ENCODE measurements around the gene HSFX4. TPM values are rescaled to one million over a fixed set of nuclear protein-coding genes. Genes with fewer than 3 reads are reported as not detected.

Gene HSFX4
- total and polyA plus RNA-seq, 2 of the 13 experiments (the other 11 are each of a cell fraction or from before 2014, with no cell fraction given): not detected

- intact Hi-C loops (cut with micrococcal nuclease; ENCODE audit: unreplicated experiment): no loop called here
- ChIA-PET CTCF (ENCODE audit: low intra/inter-chr PET ratio, low total read pairs) (no interaction called here), POLR2A (no interaction called here)
- FAIRE-seq (peak; percentile 70), DNase-seq (ENCODE audit: low spot score) (peak; percentile 16), ATAC-seq (no peak; the same call in 2 of the 3 replicates)
- Histone ChIP-seq H3K27me3 (ENCODE audit: control insufficient read depth in 1 of 2, insufficient read depth in 2 of 2, low read length in 2 of 2) (no peaks in the 10 kb centered on the region), H3K27ac (ENCODE audit: extremely low read length, insufficient read depth, low read length) (no peak overlapping the region), H3K9ac (ENCODE audit: insufficient read depth, low read depth, low read length) (no peak overlapping the region), H2AFZ (ENCODE audit: low read length) (no peak overlapping the region), H4K20me1 (ENCODE audit: insufficient read depth, low read length) (no peaks in the 10 kb centered on the region), H3K4me1 (ENCODE audit: insufficient read depth, low read length) (no peaks in the 10 kb centered on the region), H3K79me2 (ENCODE audit: insufficient read depth, low read length) (no peaks in the 10 kb centered on the region), H3K9me3 (ENCODE audit: low read length) (no peaks in the 10 kb centered on the region), H3K4me2 (ENCODE audit: low read depth, low read length) (no peak overlapping the region), H3K4me3 (replicated peaks in 1 of 3; ENCODE audit: insufficient read depth in 1 of 3, low read depth in 2 of 3, low read length in 3 of 3) (no peak overlapping the region), H3K36me3 (replicated peaks in 1 of 2; ENCODE audit: control insufficient read depth in 1 of 2, insufficient read depth in 2 of 2, low read length in 2 of 2) (no peaks in the 10 kb centered on the region)
- no TSS peak for BruUV-seq (replicated peaks)
- WGBS (ENCODE audit: low lambda C conversion rate): 22% methylated on average over 1 of the region's 1 CpG
- TF ChIP-seq RFXANK (CRISPR knock-in tag; IDR thresholded peaks at IDR 0.05) (no peak), STAG1 (CRISPR knock-in tag; IDR thresholded peaks at IDR 0.05) (peak; percentile 49), IRF9 (CRISPR knock-in tag; IDR thresholded peaks at IDR 0.05; ENCODE audit: borderline replicate concordance) (no peak), CTCF (CRISPR knock-in tag; IDR thresholded peaks at IDR 0.05) (peak; percentile 42; the same call in 1 of the 2 replicates)
- in situ Hi-C loops (cut with HindIII; ENCODE audit: extremely low pct_ligation_motif_present, low pct_unique_long_range_greater_than_20kb): loop anchor here (25.0 kb wide), 3 partner anchors 412 to 737 kb away; partner anchors contain the start of genes MAMLD1 and MTMR1
Observed at GRCh38 chrX:149950681-149951080, 21.3 kb downstream of the HSFX4 start.

GRCh38 chrX:149961572-149961971 is 32.2 kb downstream of the HSFX4 start:
- H3K79me2 ChIP-seq (ENCODE audit: insufficient read depth, low read length): no peaks in the 10 kb centered on the region
- FAIRE-seq: no peak
- BruUV-seq (replicated peaks): no TSS peak
- intact Hi-C loops (cut with micrococcal nuclease; ENCODE audit: unreplicated experiment): no loop called here
- no peaks in the 10 kb centered on the region; a peak in 1 of 5 replicates for H3K36me3 ChIP-seq (replicated peaks in 1 of 2; ENCODE audit: control insufficient read depth in 1 of 2, insufficient read depth in 2 of 2, low read length in 2 of 2)
- no peaks in the 10 kb centered on the region for H3K27me3 ChIP-seq (ENCODE audit: control insufficient read depth in 1 of 2, insufficient read depth in 2 of 2, low read length in 2 of 2)
- no peaks in the 10 kb centered on the region for H3K4me1 ChIP-seq (ENCODE audit: insufficient read depth, low read length)
- ChIA-PET CTCF (ENCODE audit: low intra/inter-chr PET ratio, low total read pairs) (no interaction called here), POLR2A (no interaction called here)
- in situ Hi-C loops (cut with HindIII; ENCODE audit: extremely low pct_ligation_motif_present, low pct_unique_long_range_greater_than_20kb): loop anchor here (25.0 kb wide), 3 partner anchors 401 to 726 kb away; partner anchors contain the start of genes MAMLD1 and MTMR1
- no peak overlapping the region for H3K4me2 ChIP-seq (ENCODE audit: low read depth, low read length)
- H4K20me1 ChIP-seq (ENCODE audit: insufficient read depth, low read length): no peaks in the 10 kb centered on the region
- no peaks in the 10 kb centered on the region for H3K9me3 ChIP-seq (ENCODE audit: low read length)
- H3K4me3 ChIP-seq (replicated peaks in 1 of 3; ENCODE audit: insufficient read depth in 1 of 3, low read depth in 2 of 3, low read length in 3 of 3): no peak overlapping the region
- H3K9ac ChIP-seq (ENCODE audit: insufficient read depth, low read depth, low read length): no peak overlapping the region
- ATAC-seq: no peak
- no peak for DNase-seq (ENCODE audit: low spot score)
- H3K27ac ChIP-seq (ENCODE audit: extremely low read length, insufficient read depth, low read length): no peak overlapping the region
- WGBS (ENCODE audit: low lambda C conversion rate): 100% methylated on average over 2 of the region's 2 CpGs
- no peak overlapping the region for H2AFZ ChIP-seq (ENCODE audit: low read length)
- TF ChIP-seq MED8 (CRISPR knock-in tag; IDR thresholded peaks at IDR 0.05; ENCODE audit: insufficient replicate concordance) (no peak), ATF3 (CRISPR knock-in tag; IDR thresholded peaks at IDR 0.05) (no peak), HMGXB3 (CRISPR knock-in tag; IDR thresholded peaks at IDR 0.05; ENCODE audit: borderline replicate concordance) (no peak), YEATS4 (CRISPR knock-in tag; IDR thresholded peaks at IDR 0.05; ENCODE audit: borderline replicate concordance) (no peak)

Data from HepG2 (cell line).